C1 segment of cervical spinal cord (tissue), 14 donors: Measurements from ENCODE around the gene TRPC4AP.

Experiments used
- DNase-seq, 14 donors: peaks; one replicate each; lab custom pipeline; 2025; lab: John Stamatoyannopoulos, UW

Gene TRPC4AP

GRCh38 chr20:35003211-35004031 lies 89.2 kb downstream of the TRPC4AP start:
- DNase-seq = no peak

GRCh38 chr20:35002426-35003210 lies 90.0 kb downstream of the TRPC4AP start:
- no peak for DNase-seq

- no peak for DNase-seq
These were observed 90.8 kb downstream of the TRPC4AP start for GRCh38 chr20:35001596-35002362.

GRCh38 chr20:35000922-35001595 lies 91.5 kb downstream of the TRPC4AP start:
- no peak for DNase-seq

- no peak for DNase-seq
These were observed 92.2 kb downstream of the TRPC4AP start for GRCh38 chr20:35000311-35000921.

GRCh38 chr20:34999782-35000181 lies 92.8 kb downstream of the TRPC4AP start:
- DNase-seq = no peak

- peak in 1 of 14 donors; percentile 29 for DNase-seq
These were observed 93.6 kb downstream of the TRPC4AP start for GRCh38 chr20:34999021-34999451.

GRCh38 chr20:34998331-34998950 lies 94.2 kb downstream of the TRPC4AP start:
- no peak for DNase-seq

- no peak for DNase-seq
These were observed 94.8 kb downstream of the TRPC4AP start for GRCh38 chr20:34997774-34998173.

- peak in 1 of 14 donors; percentile 49 for DNase-seq
These were observed 95.5 kb downstream of the TRPC4AP start for GRCh38 chr20:34997131-34997561.

- no peak for DNase-seq
These were observed 96.2 kb downstream of the TRPC4AP start for GRCh38 chr20:34996243-34997028.

GRCh38 chr20:34995696-34996095 lies 96.9 kb downstream of the TRPC4AP start:
- DNase-seq = no peak

GRCh38 chr20:34995192-34995591 lies 97.4 kb downstream of the TRPC4AP start:
- DNase-seq = no peak

GRCh38 chr20:34994509-34995131 lies 98.0 kb downstream of the TRPC4AP start:
- DNase-seq = no peak

- peak in 1 of 14 donors; percentile 30 for DNase-seq
These were observed 98.6 kb downstream of the TRPC4AP start for GRCh38 chr20:34993941-34994508.

GRCh38 chr20:34992751-34993417 lies 99.7 kb downstream of the TRPC4AP start:
- no peak for DNase-seq

GRCh38 chr20:34990661-34991214 lies 101.9 kb downstream of the TRPC4AP start:
- DNase-seq = no peak

- DNase-seq = no peak
These were observed 102.4 kb downstream of the TRPC4AP start for GRCh38 chr20:34990231-34990630.
